GM12874 (cell line): ENCODE measurements around the gene SLC10A7.

Experiments used
- TF ChIP-seq, protein P1 (sequence below): IDR thresholded peaks from 2 replicates; pipeline ENCODE4 v1.5.1; 2011; ENCODE audit warnings: low read depth, mild to moderate bottlenecking, control low read depth, low read length, moderate library complexity; ENCODE audit not compliant: insufficient read depth

The SLC10A7 gene

DNA sequence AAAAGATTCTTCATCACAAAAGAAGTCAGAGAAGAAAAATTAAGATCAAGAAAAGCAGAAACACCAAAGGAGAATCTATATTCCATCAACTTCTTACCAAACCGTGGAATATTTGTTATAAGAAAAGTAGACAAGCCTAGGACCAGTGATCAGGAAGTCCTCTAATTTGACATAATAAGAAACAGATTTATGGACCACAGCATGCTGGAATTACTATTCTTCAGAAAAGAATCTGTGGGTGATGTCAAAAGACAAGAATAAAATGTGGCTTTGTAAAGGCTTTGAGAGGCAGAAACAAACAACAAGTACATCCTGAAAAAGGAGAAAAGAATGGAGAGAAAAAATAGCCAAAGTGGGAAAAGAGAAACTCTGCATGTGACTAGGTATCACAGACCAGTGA is 123.3 kb downstream of the SLC10A7 start:
- TF ChIP-seq, protein P1, sequence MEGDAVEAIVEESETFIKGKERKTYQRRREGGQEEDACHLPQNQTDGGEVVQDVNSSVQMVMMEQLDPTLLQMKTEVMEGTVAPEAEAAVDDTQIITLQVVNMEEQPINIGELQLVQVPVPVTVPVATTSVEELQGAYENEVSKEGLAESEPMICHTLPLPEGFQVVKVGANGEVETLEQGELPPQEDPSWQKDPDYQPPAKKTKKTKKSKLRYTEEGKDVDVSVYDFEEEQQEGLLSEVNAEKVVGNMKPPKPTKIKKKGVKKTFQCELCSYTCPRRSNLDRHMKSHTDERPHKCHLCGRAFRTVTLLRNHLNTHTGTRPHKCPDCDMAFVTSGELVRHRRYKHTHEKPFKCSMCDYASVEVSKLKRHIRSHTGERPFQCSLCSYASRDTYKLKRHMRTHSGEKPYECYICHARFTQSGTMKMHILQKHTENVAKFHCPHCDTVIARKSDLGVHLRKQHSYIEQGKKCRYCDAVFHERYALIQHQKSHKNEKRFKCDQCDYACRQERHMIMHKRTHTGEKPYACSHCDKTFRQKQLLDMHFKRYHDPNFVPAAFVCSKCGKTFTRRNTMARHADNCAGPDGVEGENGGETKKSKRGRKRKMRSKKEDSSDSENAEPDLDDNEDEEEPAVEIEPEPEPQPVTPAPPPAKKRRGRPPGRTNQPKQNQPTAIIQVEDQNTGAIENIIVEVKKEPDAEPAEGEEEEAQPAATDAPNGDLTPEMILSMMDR, result no peak

DNA sequence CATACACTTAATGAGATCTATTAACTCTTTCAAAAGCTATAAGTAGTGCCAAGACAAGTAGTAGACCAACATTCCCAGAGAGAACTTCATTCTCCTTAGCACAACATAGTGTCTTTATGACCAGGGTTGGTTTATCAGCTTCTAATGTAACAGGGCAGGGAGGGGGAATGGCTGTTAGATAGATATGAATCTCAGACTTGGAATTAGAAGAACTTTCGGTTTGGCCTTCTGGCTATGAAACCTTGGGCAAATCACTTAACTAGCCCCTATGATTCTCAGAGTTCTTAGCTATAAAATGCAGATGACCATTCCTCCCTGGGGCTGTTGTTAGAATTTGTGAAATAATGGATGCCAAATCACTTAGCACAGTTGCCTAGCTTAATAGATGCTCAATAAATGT is 132.2 kb downstream of the SLC10A7 start:
- TF ChIP-seq, protein P1, result no peak

- TF ChIP-seq, protein P1, result no peak
Observed at GRCh38 chr4:146382194-146382593, 139.5 kb downstream of the SLC10A7 start.

- TF ChIP-seq, protein P1, result no peak
Observed at GRCh38 chr4:146381263-146381872, 140.4 kb downstream of the SLC10A7 start.

- TF ChIP-seq, protein P1, result no peak
Observed at GRCh38 chr4:146379744-146380143, 142.0 kb downstream of the SLC10A7 start.

GRCh38 chr4:146371812-146372211 is 149.9 kb downstream of the SLC10A7 start:
- TF ChIP-seq, protein P1, result no peak

- TF ChIP-seq, protein P1, result no peak
Observed at GRCh38 chr4:146370841-146371240, 150.9 kb downstream of the SLC10A7 start.
